NCI-H2029 treated with DMSO at 0.1 percent for 48 hours (cell line): ENCODE data around the gene TEKTIP1.

Source experiments
- DNase-seq: peaks from one replicate; lab custom pipeline; 2025; lab: John Stamatoyannopoulos, UW

Gene TEKTIP1

DNA sequence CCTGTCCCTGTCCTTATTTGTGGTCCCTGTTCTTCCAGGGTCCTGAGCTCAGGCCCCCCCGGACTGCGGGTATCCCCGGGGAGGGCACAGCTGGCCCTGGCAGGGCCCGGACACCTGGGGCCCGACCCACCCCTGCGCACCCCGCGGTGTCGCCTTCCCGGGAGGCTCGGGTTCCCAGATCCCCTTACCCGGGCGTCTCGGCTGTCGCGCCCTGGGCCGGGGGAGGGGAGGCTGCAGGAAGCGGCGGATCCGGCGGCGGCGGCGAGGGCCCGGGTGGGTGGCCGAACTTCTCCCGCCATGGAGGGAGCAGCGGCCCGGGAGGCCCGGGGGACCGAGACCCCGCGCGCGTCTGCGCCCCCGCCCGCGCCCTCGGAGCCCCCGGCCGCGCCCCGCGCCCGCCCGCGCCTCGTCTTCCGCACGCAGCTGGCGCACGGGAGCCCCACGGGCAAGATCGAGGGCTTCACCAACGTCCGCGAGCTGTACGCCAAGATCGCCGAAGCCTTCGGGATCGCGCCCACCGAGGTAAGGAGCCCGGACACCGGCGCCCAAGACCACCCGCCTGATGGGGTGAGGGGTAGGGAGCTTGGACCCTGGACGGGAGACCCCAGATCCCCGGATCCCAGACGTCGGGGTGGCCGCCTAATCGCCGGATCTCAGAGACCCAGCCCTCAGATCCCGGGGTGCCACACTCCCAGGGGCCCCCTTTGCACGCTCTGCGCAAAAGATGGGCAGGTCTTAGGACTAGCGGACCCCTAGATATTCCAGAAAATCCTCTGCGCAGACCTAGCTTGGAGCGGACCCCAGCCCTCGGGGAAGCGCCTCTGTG, 46.5 kb downstream of the TEKTIP1 start, which contains the start of gene GIPC3:
Gene GIPC3 (plus strand): TSS at position 178 of the 826 bp plus-strand sequence. CDS start 120 bp downstream, at position 298.
- no peak for DNase-seq

DNA sequence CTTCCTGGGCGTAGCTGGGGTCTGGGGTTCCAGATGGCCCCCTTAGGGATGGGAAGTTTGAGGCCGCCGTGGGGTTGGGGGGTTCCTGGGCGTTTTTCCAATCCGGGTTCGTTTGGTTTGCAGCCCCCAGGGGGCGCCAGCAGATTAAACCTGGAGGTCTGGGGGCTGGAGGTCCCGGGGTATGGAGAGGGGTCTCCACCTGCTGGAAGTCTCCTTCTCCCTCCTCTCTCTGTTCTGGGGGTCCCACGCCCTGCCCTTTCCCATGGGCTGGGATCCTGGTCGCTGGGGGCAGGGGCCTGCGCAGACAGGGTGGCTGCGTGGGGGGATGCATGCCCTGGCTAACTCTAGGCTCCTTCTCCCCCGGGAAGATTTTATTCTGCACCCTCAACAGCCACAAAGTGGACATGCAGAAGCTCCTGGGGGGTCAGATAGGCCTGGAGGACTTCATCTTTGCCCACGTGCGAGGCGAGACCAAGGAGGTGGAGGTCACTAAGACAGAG, 47.2 kb downstream of the TEKTIP1 start:
- no peak for DNase-seq

DNA sequence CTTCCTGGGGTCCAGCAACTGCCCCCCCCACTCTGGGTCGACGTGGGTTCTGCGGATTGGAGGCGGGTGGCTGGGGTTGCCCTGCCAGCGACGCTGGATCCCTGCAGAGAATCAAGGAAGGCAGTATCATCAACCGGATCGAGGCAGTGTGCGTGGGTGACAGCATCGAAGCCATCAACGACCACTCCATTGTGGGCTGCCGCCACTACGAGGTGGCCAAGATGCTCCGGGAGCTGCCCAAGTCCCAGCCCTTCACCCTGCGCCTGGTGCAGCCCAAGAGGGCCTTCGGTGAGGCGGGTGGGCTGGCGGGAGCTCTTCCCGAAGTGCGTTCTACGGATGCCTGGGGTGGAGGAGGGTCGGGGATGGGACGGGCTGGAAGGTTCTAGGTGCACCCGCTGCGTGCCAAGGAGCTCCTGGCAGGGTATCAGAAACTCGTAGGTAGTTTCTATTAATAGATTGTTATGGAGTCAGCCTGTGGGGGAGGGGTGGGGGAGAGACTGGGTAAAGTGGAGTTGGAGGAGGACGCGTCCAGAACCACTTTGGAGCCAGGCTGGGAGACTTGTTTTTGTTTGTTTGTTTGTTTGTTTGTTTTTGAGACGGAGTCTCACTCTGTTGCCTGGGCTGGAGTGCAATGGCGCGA, 47.9 kb downstream of the TEKTIP1 start:
- no peak for DNase-seq

DNA sequence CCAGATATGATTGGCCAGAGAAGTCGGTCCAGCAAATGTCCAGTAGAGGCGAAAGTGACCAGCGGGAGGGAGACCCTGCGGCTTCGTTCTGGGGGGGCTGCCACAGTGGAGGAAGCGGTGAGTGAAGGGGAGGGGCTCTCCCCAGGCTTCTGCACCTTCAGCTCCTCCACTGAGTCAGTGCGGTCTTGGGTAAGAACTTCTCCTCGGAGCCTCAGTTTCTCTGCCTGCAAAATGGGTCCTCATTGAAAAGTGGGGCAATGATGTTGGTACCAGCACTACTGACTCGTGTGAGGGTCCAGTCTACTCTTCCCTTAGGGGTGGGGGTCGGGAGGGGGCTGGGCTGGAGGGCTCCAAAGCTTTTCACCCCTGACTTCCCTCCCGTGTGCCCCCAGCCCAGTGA, 50.5 kb downstream of the TEKTIP1 start:
- no peak for DNase-seq

DNA sequence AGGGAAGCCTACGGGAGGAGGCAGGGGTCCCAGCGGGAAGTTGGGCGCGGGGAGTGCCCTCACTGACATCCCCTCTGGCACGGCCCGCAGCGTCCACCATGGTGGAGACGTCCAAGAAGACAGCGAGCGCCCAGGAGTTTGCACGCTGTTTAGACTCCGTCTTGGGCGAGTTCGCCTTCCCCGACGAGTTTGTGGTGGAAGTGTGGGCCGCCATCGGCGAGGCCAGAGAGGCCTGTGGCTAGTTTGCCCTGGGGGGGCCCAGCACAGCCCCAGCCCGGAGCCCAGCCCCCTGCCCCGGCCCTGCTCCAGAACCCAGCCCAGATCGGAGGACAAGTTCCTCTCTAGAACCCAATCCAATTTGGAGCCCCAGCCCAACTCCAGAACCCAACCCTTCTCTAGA, 51.0 kb downstream of the TEKTIP1 start:
- DNase-seq = no peak

DNA sequence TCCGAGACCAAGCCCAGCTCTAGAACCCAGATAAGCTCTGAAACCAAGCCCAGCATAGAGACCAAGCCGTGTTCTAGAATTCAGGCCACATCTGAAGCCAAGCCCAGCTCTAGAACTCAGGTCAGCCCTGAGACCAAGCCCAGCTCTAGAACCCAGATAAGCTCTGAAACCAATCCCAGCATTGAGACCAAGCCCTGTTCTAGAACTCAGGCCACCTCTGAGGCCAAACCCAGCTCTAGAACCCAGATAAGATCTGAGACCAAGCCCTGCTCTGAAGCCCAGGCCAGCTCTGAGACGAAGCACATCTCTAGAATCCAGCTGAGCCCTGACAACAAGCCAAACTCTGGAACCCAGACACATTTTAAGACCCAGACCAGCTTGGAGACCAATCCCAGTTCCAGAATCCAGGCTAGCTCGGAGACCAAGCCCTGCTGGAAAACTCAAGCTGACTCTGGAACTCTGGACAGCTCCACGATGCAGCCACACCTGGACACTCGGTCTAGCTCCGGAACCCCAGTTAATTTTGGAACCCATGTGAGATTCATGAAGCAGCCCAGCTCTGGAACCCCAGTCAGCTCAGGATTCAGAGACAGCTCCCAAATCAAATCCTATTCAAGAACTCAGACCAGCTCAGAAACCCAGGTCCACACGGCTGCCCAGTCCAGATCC, 52.2 kb downstream of the TEKTIP1 start:
- DNase-seq = no peak

DNA sequence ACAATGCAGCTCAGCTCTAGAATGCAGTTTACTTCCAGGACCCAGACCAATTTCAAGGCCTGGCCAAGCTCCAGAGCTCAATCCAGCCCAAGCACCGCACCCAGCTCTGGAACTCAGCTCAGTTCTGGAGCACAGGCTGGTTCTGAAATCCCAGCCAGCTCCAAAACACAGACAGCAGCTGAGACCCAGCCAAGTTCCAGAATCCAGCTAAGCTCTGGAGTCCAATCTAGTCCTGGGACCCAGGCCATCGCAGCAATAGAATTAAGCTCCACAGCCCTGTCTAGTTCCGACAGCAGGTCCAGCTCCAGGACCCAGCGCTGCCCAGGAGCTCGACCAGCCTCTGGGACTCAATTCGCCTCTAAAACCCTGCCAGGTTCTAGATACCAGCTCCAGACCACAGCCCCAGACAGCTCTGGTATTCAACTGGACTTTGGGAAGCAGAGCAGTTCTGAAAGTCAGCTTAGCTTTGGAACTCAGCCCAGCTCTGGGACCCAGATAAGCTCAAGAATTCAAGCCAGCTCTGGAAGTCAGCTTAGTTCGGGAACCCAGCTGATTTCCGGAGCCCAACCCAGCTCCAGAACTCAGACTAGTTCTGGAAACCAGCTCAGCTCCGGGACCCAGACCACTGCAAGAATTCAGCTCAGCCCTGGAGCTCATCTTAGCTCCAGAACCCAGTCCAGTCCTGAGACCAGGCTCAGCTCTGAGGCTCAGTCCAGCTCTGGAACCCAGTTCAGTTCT, 53.1 kb downstream of the TEKTIP1 start:
- DNase-seq = no peak

DNA sequence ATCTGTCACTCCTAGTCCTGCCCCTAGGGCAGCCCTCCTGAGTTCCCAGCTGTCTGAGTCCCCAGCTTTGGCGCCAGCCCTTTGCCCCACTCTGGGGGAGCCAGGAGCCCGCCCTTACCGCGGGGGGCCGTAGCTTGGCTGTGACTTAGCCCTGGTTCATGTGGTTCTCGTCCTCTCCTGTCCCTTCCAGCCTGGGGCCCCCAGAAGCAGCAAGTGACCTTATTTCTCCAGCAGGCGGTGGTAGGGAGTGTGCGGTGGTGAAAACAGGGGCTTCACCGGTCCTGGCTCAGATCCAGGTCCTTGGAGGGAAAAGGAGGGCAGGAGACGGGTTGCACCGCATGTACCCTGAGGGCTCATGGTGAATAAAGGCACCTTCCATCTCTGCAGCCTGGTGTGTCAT, 54.2 kb downstream of the TEKTIP1 start:
- DNase-seq = no peak
